ENCODE results near the gene SYNJ1.

GRCh38 chr21:32687643-32688345, 40.0 kb downstream of the SYNJ1 start:
- TF ChIP-seq CTCF (IDR thresholded peaks at IDR 0.05) (no peak), POLR2A (IDR thresholded peaks at IDR 0.05) (no peak)

Measured in right lobe of liver (tissue), 4 donors.